ENCODE results near the gene BUD23. TPM values are rescaled to one million over a fixed set of nuclear protein-coding genes. Genes with fewer than 3 reads are reported as not detected.

Gene BUD23
- total RNA-seq, 1 experiment from 2014 or later, result 78.1 TPM

DNA sequence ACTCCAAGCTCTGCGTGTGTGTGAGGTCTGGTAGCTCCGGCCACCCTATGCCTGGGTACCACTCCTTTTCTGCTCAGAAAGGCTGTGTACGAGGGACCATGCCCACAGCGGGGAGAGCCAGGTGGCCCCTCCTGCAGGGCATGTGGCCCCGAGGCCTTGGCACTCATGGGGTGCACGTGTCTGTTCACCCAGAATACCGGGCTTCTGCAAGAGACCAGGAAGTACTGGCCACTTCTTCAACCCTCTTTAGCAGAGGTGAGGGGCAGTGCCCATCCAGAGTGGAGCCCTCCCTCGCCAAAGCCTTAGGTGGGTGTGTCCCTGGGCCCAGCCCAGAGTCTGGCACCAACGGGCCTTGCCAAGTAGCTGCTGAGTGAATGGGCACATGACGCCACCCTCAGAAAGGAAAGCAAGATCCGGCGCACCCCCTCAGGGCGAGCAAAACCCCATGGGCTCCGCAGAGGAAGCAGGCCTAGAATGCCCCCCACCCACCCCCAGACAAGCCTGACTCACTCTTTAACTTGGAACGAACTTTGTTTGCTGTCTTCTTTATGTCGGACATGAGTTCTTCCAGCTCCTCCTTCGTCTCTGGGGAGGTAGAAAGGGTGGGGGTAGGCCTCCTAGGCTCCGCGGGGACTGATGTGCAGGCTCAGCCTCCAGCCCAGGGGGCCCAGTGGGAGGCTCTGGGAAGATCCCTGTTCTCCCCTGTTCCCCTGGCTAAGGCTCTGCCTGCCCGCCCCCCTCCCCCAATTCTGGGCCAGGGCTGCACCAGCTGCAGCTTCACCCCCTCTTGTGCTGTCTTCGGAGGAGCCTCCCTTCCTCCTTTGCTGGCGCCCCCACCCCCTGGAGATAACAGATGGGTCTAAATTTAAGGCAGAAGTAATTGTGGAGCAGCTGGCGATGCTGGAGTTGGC is 21.5 kb downstream of the BUD23 start:
- no peaks in the 10 kb centered on the region for H4K20me1 ChIP-seq (ENCODE audit: control insufficient read depth, insufficient read depth, insufficient read length)
- Mint-ChIP-seq H3K4me1 (peaks cover 9 to 38% of the 10 kb centered on the region in 2 experiments), H3K9me3 (no peaks in the 10 kb centered on the region), H3K4me3 (no peak overlapping the region), H3K27ac (no peak overlapping the region), H3K27me3 (ENCODE audit: low read depth) (peaks cover 2% of the 10 kb centered on the region), H3K36me3 (ENCODE audit: insufficient read depth in 1 of 3, low read depth in 3 of 3) (peaks cover 9 to 18% (median 17%) of the 10 kb centered on the region in 3 experiments; a peak in 6 of 7 replicates)
- no peak overlapping the region for H3K27ac ChIP-seq (ENCODE audit: insufficient read length, low read depth, low read length)
- no peaks in the 10 kb centered on the region; the same call in 1 of the 2 replicates for H3K4me1 ChIP-seq (ENCODE audit: insufficient read depth, low read length)
- no peak overlapping the region for H3K9ac ChIP-seq (ENCODE audit: extremely low read depth, insufficient read length, low read length)
- DNase-seq, result no peak
- no peak overlapping the region for H2BK15ac ChIP-seq (ENCODE audit: low read depth, low read length)
- no CpG with 5 or more reads among the region's 23 CpGs for WGBS (ENCODE audit: extremely low coverage, insufficient read length, low lambda C conversion rate)
- no peaks in the 10 kb centered on the region for H3K27me3 ChIP-seq (ENCODE audit: insufficient read depth, low read length)
- no peak overlapping the region for H2BK5ac ChIP-seq (ENCODE audit: insufficient read length, low read length)
- no peak overlapping the region for H2AFZ ChIP-seq (ENCODE audit: low read length)
- H2BK120ac ChIP-seq (ENCODE audit: low read depth, low read length, poor library complexity, severe bottlenecking), result no peak overlapping the region
- H3K79me1 ChIP-seq (ENCODE audit: insufficient read depth, low read depth, low read length, poor library complexity, severe bottlenecking), result no peaks in the 10 kb centered on the region
- no peak overlapping the region for H2BK12ac ChIP-seq (ENCODE audit: insufficient read length, low read depth, low read length)
- H4K91ac ChIP-seq (ENCODE audit: insufficient read length, low read depth, low read length), result no peak overlapping the region
- no peak overlapping the region for H3T11ph ChIP-seq (ENCODE audit: low read length)
- TF ChIP-seq, protein P1, sequence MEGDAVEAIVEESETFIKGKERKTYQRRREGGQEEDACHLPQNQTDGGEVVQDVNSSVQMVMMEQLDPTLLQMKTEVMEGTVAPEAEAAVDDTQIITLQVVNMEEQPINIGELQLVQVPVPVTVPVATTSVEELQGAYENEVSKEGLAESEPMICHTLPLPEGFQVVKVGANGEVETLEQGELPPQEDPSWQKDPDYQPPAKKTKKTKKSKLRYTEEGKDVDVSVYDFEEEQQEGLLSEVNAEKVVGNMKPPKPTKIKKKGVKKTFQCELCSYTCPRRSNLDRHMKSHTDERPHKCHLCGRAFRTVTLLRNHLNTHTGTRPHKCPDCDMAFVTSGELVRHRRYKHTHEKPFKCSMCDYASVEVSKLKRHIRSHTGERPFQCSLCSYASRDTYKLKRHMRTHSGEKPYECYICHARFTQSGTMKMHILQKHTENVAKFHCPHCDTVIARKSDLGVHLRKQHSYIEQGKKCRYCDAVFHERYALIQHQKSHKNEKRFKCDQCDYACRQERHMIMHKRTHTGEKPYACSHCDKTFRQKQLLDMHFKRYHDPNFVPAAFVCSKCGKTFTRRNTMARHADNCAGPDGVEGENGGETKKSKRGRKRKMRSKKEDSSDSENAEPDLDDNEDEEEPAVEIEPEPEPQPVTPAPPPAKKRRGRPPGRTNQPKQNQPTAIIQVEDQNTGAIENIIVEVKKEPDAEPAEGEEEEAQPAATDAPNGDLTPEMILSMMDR (conservative IDR thresholded peaks at IDR 0.05), result no peak
- no peaks in the 10 kb centered on the region for H3K9me3 ChIP-seq (ENCODE audit: control insufficient read depth, low read depth, low read length)
- no peak overlapping the region for H3K4me2 ChIP-seq (ENCODE audit: insufficient read depth, insufficient read length, low read length)
- no peak overlapping the region for H3K18ac ChIP-seq (ENCODE audit: insufficient read length, low read depth, low read length)
- H2AK5ac ChIP-seq (ENCODE audit: insufficient read length, low read length), result no peak overlapping the region
- no peak overlapping the region for H4K5ac ChIP-seq (ENCODE audit: insufficient read length, low read depth, low read length)
- no peak overlapping the region for H3K23ac ChIP-seq (ENCODE audit: insufficient read length, low read depth, low read length)
- no peaks in the 10 kb centered on the region for H3K79me2 ChIP-seq (ENCODE audit: insufficient read depth, low read length)
- no peak overlapping the region for H2BK20ac ChIP-seq (ENCODE audit: low read depth, low read length, poor library complexity, severe bottlenecking)
- H3K14ac ChIP-seq (ENCODE audit: insufficient read depth, low read length), result no peak overlapping the region
- H3K4ac ChIP-seq (ENCODE audit: low read depth, low read length), result no peak overlapping the region
- H4K8ac ChIP-seq (replicated peaks; ENCODE audit: insufficient read length, low read depth, low read length), result no peak overlapping the region
- no peak overlapping the region for H3K56ac ChIP-seq (ENCODE audit: insufficient read length, low read depth, low read length)
- peaks cover 2% of the 10 kb centered on the region for H3K23me2 ChIP-seq (ENCODE audit: insufficient read length, low read depth, low read length, poor library complexity, severe bottlenecking)
